Left colon (tissue), 2 donors: ENCODE measurements around the gene CFAP74. TPM values are rescaled to one million over a fixed set of nuclear protein-coding genes. Genes with fewer than 3 reads are reported as not detected.
"Not testable (repeated sequence)": the region's sequence is repeated elsewhere in the genome, so short reads cannot be mapped to it uniquely, and the experiment has no call there.

Experiments
- ATAC-seq: fragments of 200-7000 bp; cut with Tn5 transposase; one replicate; pipeline ENCODE4 v1.9.1; 2020; ENCODE audit warnings: mild to moderate bottlenecking, moderate library complexity
- DNase-seq, 2 donors: peaks; one replicate each; pipeline ENCODE4 v3.0.0-alpha.2; 2020
- intact Hi-C, 2 donors: fragments of 100-400 bp; cut with DNase I in 1 of 2; cut with micrococcal nuclease in 1 of 2; formaldehyde crosslinking; loops; one replicate each; pipeline versions ENCODE4 v1.11.2 to v1.14.0; 2022; cut with DNase I, micrococcal nuclease
- total RNA-seq, 2 donors: library from RNA; stranded (reverse); fragmentation: NEBNext Ultra II Directional; extraction: Animal tissue kit (Norgen Biotek cat#: 25700); gene quantifications; one replicate each; pipeline ENCODE4 v1.2.1, GENCODE V29; 2021
- donor health status: DM: no; HTN: no; CAD: no.
- donor health status: DM: yes; HTN: yes; CAD: no.

The CFAP74 gene
- total RNA-seq, 2 donors from 2014 or later: not detected

DNA sequence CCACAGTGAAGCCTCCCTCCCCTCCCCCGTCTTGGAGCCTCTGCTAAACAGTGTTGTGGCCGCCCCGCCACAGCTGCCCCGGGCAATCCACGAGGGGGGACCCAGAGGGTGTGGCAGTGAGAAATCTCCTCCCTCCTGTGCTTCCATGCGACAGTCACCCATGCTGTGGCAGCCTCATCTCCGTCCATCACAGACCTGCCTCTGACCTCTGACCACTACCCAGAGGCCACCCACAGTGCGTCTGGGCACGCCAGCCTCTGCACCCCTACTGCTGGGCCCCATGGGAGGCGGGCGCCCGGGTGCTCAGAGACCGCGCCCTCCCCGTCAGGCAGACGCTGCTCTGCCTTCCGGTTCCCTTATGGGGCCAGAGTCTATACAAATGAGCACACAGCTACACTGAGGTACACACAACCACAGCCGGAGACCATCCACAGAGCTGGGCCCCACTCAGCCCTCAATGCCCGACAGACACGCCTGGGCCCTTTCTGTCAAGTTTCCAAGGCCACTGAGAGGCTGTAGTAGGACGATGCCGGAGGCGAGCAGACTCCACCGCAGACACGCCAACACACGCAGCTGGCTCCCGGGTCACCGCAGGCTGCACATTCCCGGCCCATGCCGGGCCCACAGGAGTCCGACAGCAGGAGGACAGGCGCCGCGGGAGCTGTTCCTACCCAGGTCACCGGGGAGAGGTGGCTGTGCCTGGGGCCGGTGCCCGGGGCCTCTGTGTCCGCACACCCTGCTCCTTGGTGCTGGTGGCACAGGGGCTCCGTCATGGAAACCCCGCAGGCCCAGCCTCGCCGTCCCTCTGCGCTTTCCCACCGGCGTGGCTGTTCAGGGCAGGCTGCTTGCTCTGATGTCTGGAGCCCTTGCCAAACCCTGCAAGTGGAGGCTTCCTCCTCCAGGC, 60.6 kb downstream of the CFAP74 start:
- intact Hi-C loops: no loop called here
- peak in 1 of 2 donors; percentile 46 for DNase-seq
- ATAC-seq: peak; percentile 90

DNA sequence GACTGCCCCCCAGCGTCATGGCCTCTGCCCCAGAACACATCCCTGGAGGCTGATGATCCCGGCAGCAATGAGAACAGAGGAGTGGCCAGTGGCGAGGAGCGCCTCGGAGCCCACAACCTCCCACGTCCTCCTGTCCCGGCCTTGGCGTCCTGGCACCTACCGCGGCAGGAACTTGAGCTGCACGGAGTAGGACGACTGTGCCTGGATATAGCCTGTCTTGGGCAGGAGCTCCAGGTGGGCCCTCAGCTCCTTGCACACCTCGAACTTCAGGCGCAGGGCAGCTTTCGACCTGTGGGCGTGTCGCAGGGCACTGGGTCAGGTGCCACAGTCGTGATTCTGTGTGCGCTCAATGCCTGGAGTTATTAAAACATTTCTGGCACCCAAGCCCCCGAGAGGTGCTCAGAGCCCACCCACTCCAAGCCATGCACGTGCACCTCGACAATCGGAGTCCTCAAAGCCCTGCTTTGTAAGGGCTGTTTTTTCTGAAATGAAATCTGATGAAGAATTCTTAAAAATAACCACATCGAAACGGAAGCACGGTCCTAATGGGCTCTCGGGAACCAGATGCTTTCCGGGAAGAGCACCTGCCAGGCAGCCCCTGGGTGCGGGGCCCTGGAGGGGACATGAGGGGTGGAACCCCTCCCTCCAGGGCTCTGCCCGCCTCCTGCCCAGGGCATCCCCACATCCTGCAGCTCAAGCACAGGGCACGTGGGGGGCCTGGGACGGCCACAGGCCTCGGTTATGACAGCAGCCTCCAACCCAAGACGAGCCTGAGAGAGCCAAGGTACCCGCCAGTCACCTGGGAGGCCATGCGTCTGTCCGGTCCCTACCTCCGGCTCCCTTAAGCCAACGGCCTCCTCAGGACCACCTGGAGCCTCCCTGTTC, 61.5 kb downstream of the CFAP74 start:
- DNase-seq (no peak), ATAC-seq (peak; percentile 29)
- intact Hi-C loops: no loop called here

DNA sequence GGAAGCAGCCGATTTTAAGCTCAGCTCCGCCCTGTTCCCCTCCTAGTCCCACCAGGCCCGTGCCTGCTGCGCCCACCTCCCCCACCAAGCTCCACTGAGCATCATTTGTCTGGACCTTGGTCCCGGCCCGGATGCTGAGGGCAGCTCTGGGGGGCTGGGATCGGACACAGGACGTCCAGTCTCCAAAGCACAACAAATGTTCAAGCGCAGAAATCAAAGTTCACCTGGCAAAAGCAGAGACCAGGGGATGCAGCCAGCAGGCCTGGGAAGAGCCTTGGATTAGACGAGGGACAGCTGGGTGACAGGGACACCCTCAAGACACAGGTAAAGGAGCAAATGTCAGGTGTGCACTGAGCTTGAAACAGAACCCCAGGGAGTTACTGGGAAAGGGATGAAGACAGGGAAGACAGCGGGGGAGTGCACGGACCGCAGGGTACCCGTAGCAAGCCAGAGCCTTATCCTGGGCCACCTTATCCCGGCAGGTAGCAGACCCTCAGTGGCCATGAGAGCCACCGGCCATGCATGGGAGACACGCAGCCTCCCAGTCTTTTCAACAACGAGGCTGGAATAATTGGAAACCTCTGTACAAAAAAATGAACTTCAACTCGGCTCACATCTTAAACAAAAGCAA, 62.3 kb downstream of the CFAP74 start:
- ATAC-seq (no peak), DNase-seq (no peak)
- intact Hi-C loops: no loop called here

DNA sequence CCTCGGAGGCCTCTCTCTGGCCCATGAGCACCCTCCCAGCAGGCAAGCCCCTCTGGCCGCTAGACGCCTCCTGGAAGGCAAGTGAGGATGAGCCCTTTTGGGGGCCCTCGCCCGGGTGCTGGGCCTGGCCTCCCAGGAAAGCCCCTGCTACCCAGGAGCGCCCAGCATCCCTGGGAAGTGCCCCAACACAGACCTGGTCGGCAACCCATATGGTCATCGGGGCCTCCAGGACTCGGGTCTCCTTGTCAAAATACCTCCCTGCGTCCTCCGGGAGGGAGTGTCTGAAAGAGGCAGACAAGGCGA, 63.5 kb downstream of the CFAP74 start:
- ATAC-seq (no peak), DNase-seq (no peak)
- intact Hi-C loops: no loop called here

DNA sequence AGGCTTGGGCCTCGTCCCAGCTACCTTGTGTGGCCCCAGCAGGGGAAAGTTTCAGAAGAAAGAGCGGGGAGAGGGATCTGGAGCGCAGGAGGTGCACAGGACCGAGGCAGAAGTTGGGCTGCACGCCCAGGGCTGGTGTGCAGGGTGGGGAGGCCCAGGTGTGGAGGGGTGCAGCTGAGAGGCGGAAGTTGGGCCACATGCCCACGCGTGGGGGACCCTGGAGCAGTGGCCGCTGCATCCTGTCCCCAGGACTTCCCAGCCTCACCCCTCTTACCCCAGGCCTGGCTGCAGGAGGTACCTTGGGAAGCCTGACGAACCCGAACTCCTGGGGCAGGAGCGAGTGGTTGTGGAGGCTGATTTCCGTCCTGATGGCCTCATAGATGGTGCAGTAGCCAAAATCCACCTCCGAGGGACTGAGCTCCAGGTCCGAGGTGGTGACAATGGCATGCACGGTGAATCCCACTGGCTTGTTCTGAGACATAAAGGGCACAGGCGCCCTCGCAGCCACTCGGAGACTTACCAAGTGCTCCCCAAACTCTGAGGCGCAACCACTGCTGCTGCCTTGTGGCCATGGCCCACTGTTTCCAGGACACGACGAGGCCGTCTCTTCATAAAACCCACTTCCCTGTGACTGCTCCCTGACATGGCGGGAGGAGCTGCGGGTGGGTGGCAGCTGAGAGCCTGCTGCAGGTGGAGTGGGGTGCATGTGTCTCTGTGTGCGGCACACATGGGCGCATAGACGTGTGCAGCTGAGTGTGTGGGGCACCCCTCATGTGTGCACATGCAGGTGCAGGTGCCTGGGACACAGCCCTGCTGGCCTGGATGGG, 64.1 kb downstream of the CFAP74 start:
- intact Hi-C loops: no loop called here
- DNase-seq: no peak
- no peak for ATAC-seq

DNA sequence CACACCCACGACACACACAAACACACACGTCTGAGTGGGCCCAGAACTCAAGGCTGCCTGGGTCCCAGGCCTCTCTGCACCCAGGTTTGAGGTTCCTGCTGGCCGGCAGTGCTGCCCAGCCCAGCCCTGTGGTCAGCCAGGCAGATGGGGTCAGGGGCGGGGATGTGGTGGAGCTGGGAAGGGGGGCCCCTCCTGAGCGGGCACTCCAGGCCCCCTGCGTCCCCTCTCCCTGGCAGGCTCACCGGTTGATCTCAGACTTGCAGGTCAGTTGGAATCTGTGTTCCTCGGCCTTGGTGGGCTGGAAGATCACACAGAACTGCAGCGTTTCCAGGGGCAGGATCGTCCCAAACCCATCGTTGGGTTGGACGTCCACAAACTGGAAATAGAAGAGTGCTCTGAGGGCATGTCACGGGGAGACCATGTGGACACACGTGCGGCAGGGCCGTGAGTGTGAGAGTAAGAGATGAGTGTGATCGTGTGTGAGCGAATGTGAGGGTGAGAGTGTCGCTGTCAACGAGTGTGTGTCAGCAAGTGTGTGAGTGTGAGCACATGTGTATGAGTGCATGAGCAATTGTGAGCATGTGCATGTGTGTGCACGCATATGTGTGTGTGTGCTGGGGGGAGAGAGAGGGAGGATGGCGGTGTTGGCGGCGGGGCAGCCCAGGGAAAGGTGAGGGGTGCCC, 64.8 kb downstream of the CFAP74 start:
- DNase-seq (no peak), ATAC-seq (no peak)
- intact Hi-C loops: no loop called here

DNA sequence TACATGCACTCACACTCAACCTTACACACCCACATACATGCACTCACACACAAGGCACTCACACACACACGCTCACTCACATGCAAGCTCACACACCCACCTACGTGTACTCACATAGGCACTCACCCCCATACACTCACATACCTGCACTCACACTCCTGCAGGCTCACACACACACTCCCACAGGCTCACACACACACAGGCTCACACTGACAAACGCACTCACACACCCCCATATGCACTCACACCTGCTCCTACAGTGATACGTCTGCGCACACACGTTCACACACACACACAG, 65.4 kb downstream of the CFAP74 start:
- intact Hi-C loops: no loop called here
- DNase-seq (no peak), ATAC-seq (no peak)

DNA sequence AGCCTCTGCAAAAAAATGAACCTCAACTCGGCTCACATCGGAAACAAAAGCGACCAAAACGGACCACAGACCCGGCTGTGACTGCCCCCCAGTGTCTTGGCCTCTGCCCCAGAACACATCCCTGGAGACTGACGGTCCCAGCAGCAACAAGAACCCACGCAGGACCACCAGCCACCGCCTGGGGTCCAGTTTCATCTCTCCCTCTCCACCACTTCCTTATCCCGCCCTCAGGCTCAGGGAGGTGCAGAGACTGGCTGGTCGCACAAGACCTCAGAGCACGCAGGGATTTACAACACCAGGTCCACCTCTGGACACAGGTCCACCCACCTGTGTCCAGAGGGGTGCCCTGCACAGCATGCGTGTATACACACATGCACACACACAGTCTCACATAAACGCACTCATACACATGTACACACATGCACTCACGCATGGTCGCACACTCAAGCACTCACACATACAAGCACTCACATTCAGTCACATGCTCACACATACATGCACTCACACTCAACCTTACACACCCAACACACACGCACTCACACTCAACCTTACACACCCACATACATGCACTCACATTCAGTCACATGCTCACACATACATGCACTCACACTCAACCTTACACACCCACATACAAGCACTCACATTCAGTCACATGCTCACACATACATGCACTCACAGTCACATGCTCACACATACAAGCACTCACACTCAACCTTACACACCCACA, 65.9 kb downstream of the CFAP74 start:
- intact Hi-C loops: no loop called here
- no peak for DNase-seq
- ATAC-seq: no peak

DNA sequence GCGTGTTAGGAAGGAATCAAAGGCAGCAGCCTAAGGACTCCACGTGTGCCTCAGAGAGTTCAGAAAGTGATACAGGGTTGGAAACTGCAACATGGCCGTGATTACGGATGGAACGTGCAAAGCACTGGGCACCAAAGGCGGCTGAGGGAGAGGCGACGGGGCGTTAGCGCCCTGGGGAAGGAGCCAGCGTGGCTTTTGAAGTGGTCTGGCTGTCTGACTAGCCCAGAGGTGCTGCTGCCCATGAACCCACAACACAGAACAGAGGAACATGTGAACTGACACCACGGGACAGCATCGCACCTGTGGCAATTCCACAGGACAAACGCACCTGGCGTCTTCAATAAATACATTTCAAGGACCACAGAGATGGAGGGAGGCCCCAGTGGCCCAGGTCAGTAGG, 66.5 kb downstream of the CFAP74 start:
- DNase-seq: no peak
- no peak for ATAC-seq

DNA sequence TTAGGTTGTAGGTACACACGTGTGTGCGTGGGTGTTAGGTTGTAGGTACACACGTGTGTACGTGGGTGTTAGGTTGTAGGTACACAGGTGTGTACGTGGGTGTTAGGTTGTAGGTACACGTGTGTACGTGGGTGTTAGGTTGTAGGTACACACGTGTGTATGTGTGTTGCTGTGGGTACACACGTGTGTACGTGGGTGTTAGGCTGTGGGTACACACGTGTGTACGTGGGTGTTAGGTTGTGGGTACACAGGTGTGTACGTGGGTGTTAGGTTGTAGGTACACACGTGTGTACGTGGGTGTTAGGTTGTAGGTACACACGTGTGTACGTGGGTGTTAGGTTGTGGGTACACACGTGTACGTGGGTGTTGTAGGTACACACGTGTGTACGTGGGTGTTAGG, 68.7 kb downstream of the CFAP74 start:
- ATAC-seq, DNase-seq, intact Hi-C loops: not testable (repeated sequence)

More for the DNA sequence above, 66.5 kb downstream of the CFAP74 start:
- intact Hi-C loops: no loop called here

DNA sequence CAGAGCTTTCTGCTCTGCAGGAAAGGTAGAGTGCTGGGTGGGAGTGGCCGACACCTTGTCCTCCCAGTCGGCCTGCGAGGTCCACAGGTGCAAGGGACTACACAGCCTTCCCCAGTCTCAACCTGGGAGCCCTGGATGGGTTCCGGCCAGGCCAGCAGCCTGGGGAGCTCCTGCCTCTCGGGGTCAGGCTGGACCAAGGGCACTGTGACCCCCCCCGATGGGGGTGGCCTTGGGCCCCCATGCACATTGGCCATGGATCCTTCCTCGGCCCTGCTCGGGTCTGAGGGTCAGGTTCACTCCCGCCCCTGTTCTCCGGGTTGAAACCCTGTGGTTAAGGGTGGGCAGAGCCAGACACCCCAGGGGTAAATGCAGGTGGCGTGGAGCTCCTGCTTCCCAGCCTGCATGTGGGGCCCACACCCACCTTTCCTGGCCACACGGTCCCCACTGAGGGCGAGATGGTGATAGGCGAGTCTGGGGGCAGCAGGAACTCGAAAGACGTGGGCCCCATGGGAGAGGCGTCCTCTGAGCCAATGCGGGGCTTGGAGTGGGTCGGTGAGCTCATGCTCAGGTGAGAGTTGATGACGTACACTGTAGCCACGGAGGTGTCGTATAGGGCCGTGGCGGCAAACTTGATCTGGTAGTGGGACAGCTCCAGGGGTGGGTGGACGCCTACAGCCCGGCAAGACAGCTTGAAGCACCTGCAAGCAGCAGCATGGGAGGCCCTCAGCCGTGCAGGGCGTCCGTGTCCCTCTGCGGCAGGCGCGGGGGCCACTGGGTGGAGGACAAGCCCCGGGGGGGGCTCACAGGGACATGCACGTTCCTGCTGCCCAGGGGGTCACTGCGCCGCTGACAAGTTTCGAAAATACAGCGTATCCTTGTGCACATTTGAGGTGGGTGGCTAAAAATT, 73.7 kb downstream of the CFAP74 start:
- intact Hi-C loops: no loop called here
- ATAC-seq: no peak

DNA sequence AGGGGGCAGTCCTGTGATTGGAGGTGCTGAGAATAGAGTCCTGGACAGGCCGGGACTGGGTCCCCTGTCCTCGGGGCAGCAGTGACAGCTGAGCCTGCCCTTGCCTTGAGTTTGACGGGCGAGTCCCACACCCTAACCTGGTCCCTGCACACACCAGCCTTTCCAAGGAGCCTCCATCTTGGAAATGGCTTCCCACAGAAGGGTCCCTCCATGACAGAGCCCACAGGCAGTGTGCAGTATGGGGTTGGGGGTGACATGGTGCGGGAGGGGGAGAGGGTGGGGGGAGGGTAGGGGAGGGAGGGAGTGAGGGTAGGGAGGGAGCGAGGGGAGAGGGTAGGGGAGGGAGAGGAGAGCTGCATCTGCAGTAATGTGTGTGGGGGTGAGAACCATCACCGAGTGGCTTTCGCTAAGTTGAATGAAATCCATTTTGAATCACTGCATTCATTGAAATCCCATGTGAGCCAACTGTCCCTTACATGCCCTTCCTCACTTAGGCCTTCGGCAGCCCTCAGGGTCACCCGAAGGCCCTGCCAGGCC, 74.4 kb downstream of the CFAP74 start:
- no peak for ATAC-seq
- no peak for DNase-seq
- intact Hi-C loops: no loop called here

More for the DNA sequence above, 73.7 kb downstream of the CFAP74 start:
- no peak for DNase-seq

DNA sequence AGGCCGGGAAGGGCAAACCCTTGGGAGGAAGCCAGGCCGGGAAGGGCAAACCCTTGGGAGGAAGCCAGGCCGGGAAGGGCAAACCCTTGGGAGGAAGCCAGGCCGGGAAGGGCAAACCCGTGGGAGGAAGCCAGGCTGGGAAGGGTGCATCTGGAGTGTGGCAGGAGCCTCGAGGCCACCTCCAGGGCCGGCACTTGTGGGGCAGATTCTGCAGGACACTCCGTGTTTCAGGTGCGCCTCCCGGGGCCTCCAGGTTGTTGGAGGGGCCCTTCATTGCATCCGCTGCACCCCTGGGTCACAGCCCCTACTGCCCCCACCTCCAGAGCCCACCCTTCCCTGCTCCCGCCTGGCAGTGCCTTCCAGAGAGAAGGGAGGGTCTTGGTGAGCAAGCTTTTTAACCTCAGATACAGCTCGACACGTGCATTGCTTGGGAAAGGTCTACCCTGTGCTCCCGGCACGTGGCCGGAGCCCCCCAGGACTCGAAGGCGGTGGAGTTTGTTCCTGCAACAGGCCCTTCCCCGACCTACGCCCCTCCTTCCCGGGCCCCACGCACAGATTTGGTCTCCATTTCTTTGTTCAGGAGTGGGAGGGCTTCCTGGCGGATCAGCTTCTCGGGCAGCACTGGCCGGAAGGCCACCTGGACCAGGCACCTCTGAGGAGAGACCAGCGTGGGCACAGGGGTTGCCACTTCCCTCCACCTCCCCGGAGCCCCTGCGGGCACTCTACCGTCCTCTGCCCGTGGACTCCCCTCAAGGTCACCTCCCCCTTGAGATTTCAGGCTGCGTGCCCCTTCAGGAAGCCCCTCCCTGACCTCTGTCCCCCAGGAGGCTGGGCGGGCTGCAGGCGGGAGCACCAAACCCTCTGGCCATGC, 75.1 kb downstream of the CFAP74 start:
- intact Hi-C loops: no loop called here
- ATAC-seq: no peak
- no peak for DNase-seq

DNA sequence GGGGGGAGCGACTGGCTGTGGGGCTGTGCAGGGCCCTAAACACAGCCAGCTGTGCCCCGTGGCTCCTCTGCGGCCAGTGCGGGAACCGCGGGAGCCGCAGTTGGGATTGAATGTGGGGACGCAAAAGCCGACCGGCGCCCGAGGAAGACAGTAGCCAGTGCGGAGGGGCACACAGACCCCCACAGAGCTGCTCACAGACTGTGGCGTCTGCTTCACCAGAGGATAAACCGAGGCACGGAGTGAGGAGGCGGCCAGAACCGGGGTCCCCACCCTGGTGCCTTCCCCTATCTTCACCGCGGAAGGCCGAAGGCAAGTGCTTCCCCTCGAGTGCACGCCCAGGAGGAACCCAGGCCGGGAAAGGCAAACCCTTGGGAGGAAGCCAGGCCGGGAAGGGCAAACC, 75.8 kb downstream of the CFAP74 start:
- ATAC-seq (no peak), DNase-seq (no peak)
- intact Hi-C loops: no loop called here

DNA sequence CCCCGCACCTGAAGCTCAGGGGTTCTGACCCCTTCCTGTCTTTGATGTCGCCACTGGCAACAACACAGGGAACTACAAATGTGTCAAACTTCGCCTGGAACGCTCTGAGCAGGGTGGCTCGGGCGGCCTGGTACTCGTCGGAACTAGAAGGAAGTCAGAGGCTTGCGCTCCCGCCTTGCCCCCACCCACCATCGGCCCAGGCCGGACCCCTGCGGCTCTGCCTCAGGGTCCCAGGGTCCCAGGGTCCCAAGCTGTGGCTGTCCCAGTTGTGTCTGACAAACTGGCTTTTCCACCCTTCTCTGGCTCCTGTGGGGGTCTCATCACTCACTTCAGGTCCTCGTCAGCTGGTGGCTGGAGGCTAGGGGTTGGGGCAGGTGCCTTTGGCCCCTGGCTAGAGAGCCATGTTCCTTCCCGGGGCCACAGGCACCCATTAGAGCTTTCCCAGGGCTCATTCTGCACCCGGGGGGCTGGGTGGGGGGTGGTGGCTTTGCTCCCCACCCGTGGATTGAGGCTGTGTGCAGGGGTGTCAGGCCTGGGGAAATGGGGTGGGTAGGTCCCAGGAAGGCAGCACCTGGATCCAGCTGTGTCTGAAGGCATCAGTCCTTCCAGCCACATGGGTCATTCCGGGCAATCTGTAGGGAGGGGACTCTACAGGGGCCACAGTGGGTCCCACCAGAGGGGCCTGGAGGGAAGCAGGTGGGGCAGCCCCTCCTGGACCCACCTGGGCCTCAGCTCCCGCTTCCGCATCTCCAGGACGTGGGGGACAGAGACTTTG, 76.5 kb downstream of the CFAP74 start:
- DNase-seq: no peak
- no peak for ATAC-seq
- intact Hi-C loops: no loop called here
